Measurements from ENCODE around the gene KATNAL2.

Gene KATNAL2

GRCh38 chr18:47120428-47120827 is 203.0 kb downstream of the KATNAL2 start:
- no peak for DNase-seq

- no peak for DNase-seq
These were observed 203.7 kb downstream of the KATNAL2 start for GRCh38 chr18:47121146-47121545.

GRCh38 chr18:47141289-47141688 is 223.9 kb downstream of the KATNAL2 start:
- no peak for DNase-seq

GRCh38 chr18:47143153-47143552 is 225.8 kb downstream of the KATNAL2 start:
- DNase-seq: no peak

GRCh38 chr18:47143899-47144485 is 226.6 kb downstream of the KATNAL2 start:
- DNase-seq: no peak

GRCh38 chr18:47146206-47146605 is 228.8 kb downstream of the KATNAL2 start:
- DNase-seq: no peak

GRCh38 chr18:47149457-47150028 is 232.1 kb downstream of the KATNAL2 start:
- DNase-seq: peak; percentile 18

- DNase-seq: peak; percentile 65
These were observed 232.8 kb downstream of the KATNAL2 start, which contains the start of gene HDHD2 for GRCh38 chr18:47150029-47150823. Gene HDHD2, minus strand, starts transcription at chr18:47150500. Its CDS starts 14,061 bp downstream, at chr18:47136439.

- DNase-seq: no peak
These were observed 233.5 kb downstream of the KATNAL2 start for GRCh38 chr18:47150824-47151366.

- DNase-seq: no peak
These were observed 234.0 kb downstream of the KATNAL2 start for GRCh38 chr18:47151439-47151838.

Measured in NCI-H510A treated with DMSO at 0.1 percent for 48 hours (cell line).